ENCODE measurements around the gene ESYT2.
"Not testable (repeated sequence)": the region's sequence is repeated elsewhere in the genome, so short reads cannot be mapped to it uniquely, and the experiment has no call there.

ESYT2 gene

GRCh38 chr7:158842486-158842885 lies 13.2 kb upstream of the ESYT2 start:
- Mint-ChIP-seq H3K9me3 (peaks cover 4% of the 10 kb centered on the region), H3K4me1 (ENCODE audit: low read depth) (peaks cover 21% of the 10 kb centered on the region), H3K4me3 (no peak overlapping the region), H3K27me3 (ENCODE audit: low read depth) (peaks cover 4% of the 10 kb centered on the region), H3K36me3 (ENCODE audit: low read depth) (peaks cover 4% of the 10 kb centered on the region), H3K27ac (peak overlapping the region; percentile 21)
- DNase-seq (ENCODE audit: low spot score): no peak

GRCh38 chr7:158840604-158841003 lies 11.3 kb upstream of the ESYT2 start:
- Mint-ChIP-seq H3K27ac (no peak overlapping the region), H3K36me3 (ENCODE audit: low read depth) (no peaks in the 10 kb centered on the region), H3K4me3 (no peak overlapping the region), H3K4me1 (ENCODE audit: low read depth) (peaks cover 15% of the 10 kb centered on the region), H3K9me3 (no peaks in the 10 kb centered on the region), H3K27me3 (ENCODE audit: low read depth) (peaks cover 4% of the 10 kb centered on the region)
- DNase-seq (ENCODE audit: low spot score): no peak

GRCh38 chr7:158839177-158839576 lies 9.9 kb upstream of the ESYT2 start:
- H3K36me3 Mint-ChIP-seq (ENCODE audit: low read depth); H3K27me3 Mint-ChIP-seq (ENCODE audit: low read depth); H3K27ac Mint-ChIP-seq; DNase-seq (ENCODE audit: low spot score); H3K9me3 Mint-ChIP-seq; H3K4me3 Mint-ChIP-seq: not testable (repeated sequence)
- peaks cover 11% of the 10 kb centered on the region for H3K4me1 Mint-ChIP-seq (ENCODE audit: low read depth)

- Mint-ChIP-seq H3K36me3 (ENCODE audit: low read depth) (no peaks in the 10 kb centered on the region), H3K9me3 (no peaks in the 10 kb centered on the region), H3K4me3 (no peak overlapping the region), H3K27ac (no peak overlapping the region), H3K4me1 (ENCODE audit: low read depth) (peaks cover 11% of the 10 kb centered on the region), H3K27me3 (ENCODE audit: low read depth) (no peaks in the 10 kb centered on the region)
- DNase-seq (ENCODE audit: low spot score): no peak
These were observed 8.7 kb upstream of the ESYT2 start for GRCh38 chr7:158837790-158838637.

- H3K4me1 Mint-ChIP-seq (ENCODE audit: low read depth): peaks cover 4% of the 10 kb centered on the region
- no peaks in the 10 kb centered on the region for H3K9me3 Mint-ChIP-seq
- no peak overlapping the region for H3K4me3 Mint-ChIP-seq
- peaks cover 5% of the 10 kb centered on the region for H3K27me3 Mint-ChIP-seq (ENCODE audit: low read depth)
- DNase-seq (ENCODE audit: low spot score): no peak
- peak overlapping the region; percentile 13 for H3K27ac Mint-ChIP-seq
- no peaks in the 10 kb centered on the region for H3K36me3 Mint-ChIP-seq (ENCODE audit: low read depth)
These were observed 7.4 kb upstream of the ESYT2 start for GRCh38 chr7:158836692-158837091.

GRCh38 chr7:158834878-158835784 lies 5.8 kb upstream of the ESYT2 start:
- Mint-ChIP-seq H3K9me3 (no peaks in the 10 kb centered on the region), H3K4me3 (no peak overlapping the region), H3K27me3 (ENCODE audit: low read depth) (peaks cover 5% of the 10 kb centered on the region), H3K4me1 (ENCODE audit: low read depth) (peaks cover 15% of the 10 kb centered on the region), H3K36me3 (ENCODE audit: low read depth) (no peaks in the 10 kb centered on the region), H3K27ac (no peak overlapping the region)
- no peak for DNase-seq (ENCODE audit: low spot score)

- Mint-ChIP-seq H3K4me1 (ENCODE audit: low read depth) (peaks cover 15% of the 10 kb centered on the region), H3K9me3 (no peaks in the 10 kb centered on the region), H3K27ac (peak overlapping the region; percentile 3), H3K4me3 (no peak overlapping the region), H3K27me3 (ENCODE audit: low read depth) (peaks cover 5% of the 10 kb centered on the region), H3K36me3 (ENCODE audit: low read depth) (peaks cover under 1% of the 10 kb centered on the region)
- no peak for DNase-seq (ENCODE audit: low spot score)
These were observed 3.7 kb upstream of the ESYT2 start for GRCh38 chr7:158832994-158833393.

GRCh38 chr7:158831738-158832091 lies 2.4 kb upstream of the ESYT2 start:
- peaks cover 5% of the 10 kb centered on the region for H3K27me3 Mint-ChIP-seq (ENCODE audit: low read depth)
- no peaks in the 10 kb centered on the region for H3K9me3 Mint-ChIP-seq
- no peak overlapping the region for H3K4me3 Mint-ChIP-seq
- H3K4me1 Mint-ChIP-seq (ENCODE audit: low read depth): peaks cover 23% of the 10 kb centered on the region
- DNase-seq (ENCODE audit: low spot score): no peak
- H3K27ac Mint-ChIP-seq: no peak overlapping the region
- peaks cover 8% of the 10 kb centered on the region for H3K36me3 Mint-ChIP-seq (ENCODE audit: low read depth)

GRCh38 chr7:158830211-158830723 lies 958 bp upstream of the ESYT2 start:
- H3K9me3 Mint-ChIP-seq: no peaks in the 10 kb centered on the region
- DNase-seq (ENCODE audit: low spot score): no peak
- peaks cover 29% of the 10 kb centered on the region for H3K4me1 Mint-ChIP-seq (ENCODE audit: low read depth)
- peak overlapping the region; percentile 86 for H3K27ac Mint-ChIP-seq
- H3K27me3 Mint-ChIP-seq (ENCODE audit: low read depth): peaks cover 5% of the 10 kb centered on the region
- H3K4me3 Mint-ChIP-seq: peak overlapping the region; percentile 72
- H3K36me3 Mint-ChIP-seq (ENCODE audit: low read depth): peaks cover 14% of the 10 kb centered on the region

GRCh38 chr7:158829021-158829341 lies 328 bp downstream of the ESYT2 start:
- no peak for DNase-seq (ENCODE audit: low spot score)
- Mint-ChIP-seq H3K27ac (peak overlapping the region; percentile 77), H3K9me3 (no peaks in the 10 kb centered on the region), H3K27me3 (ENCODE audit: low read depth) (peaks cover 5% of the 10 kb centered on the region), H3K4me1 (ENCODE audit: low read depth) (peaks cover 39% of the 10 kb centered on the region), H3K36me3 (ENCODE audit: low read depth) (peaks cover 15% of the 10 kb centered on the region), H3K4me3 (peak overlapping the region; percentile 75)

- H3K27ac Mint-ChIP-seq: peak overlapping the region; percentile 97
- peaks cover 5% of the 10 kb centered on the region for H3K27me3 Mint-ChIP-seq (ENCODE audit: low read depth)
- peaks cover 41% of the 10 kb centered on the region for H3K4me1 Mint-ChIP-seq (ENCODE audit: low read depth)
These were observed 932 bp downstream of the ESYT2 start for GRCh38 chr7:158828133-158829020.

GRCh38 chr7:158827411-158828132 lies 1.7 kb downstream of the ESYT2 start:
- Mint-ChIP-seq H3K4me3 (peak overlapping the region; percentile 91), H3K9me3 (no peaks in the 10 kb centered on the region), H3K27me3 (ENCODE audit: low read depth) (peaks cover 5% of the 10 kb centered on the region), H3K27ac (peak overlapping the region; percentile 97), H3K4me1 (ENCODE audit: low read depth) (peaks cover 46% of the 10 kb centered on the region), H3K36me3 (ENCODE audit: low read depth) (peaks cover 16% of the 10 kb centered on the region)
- DNase-seq (ENCODE audit: low spot score): no peak

More at GRCh38 chr7:158828133-158829020, 932 bp downstream of the ESYT2 start:
- peak overlapping the region; percentile 91 for H3K4me3 Mint-ChIP-seq
- DNase-seq (ENCODE audit: low spot score): no peak
- no peaks in the 10 kb centered on the region for H3K9me3 Mint-ChIP-seq
- peaks cover 16% of the 10 kb centered on the region for H3K36me3 Mint-ChIP-seq (ENCODE audit: low read depth)

All from T-helper 2 cell treated with Interferon-gamma antibody and Interleukin-4, amounts not matched to agents 5 μg/mL and 100 μg/mL, for 36 hours (primary cell).